AG04450 (cell line): ENCODE measurements around the gene PBX2. TPM values are rescaled to one million over a fixed set of nuclear protein-coding genes. Genes with fewer than 3 reads are reported as not detected.

Experiments
- CTCF ChIA-PET: fragments of 300-600, 350-600 bp; formaldehyde crosslinking; extraction: SDS; loops from one replicate; lab custom pipeline; 2022; ENCODE audit warnings: antibody characterized with exemption, inconsistent platforms; lab: Charles Lee
- POLR2A ChIA-PET: fragments of 350-600 bp; formaldehyde crosslinking; extraction: SDS; loops from one replicate; lab custom pipeline; 2021; ENCODE audit warnings: antibody characterized with exemption, inconsistent platforms; lab: Yijun Ruan, JAX
- DNase-seq: peaks from one replicate; pipeline ENCODE4 v3.0.0-alpha.2; 2011; ENCODE audit warnings: low read depth, low spot score
- H3K27ac ChIP-seq: one replicate; pipeline ENCODE4 v1.5.1; 2012; ENCODE audit warnings: low read depth, low read length, control low read depth
- H3K27me3 ChIP-seq: one replicate; pipeline ENCODE4 v1.6.0; 2012; ENCODE audit warnings: low read length; ENCODE audit not compliant: control insufficient read depth, insufficient read depth
- H3K4me3 ChIP-seq: 2 replicates; pipeline ENCODE4 v1.5.1; 2011; ENCODE audit warnings: mild to moderate bottlenecking, low read depth, low read length, control low read depth
- H3K9me3 ChIP-seq: 2 replicates; pipeline ENCODE4 v1.5.1; 2012; ENCODE audit warnings: low read length; ENCODE audit not compliant: control insufficient read depth, insufficient read depth
- polyA plus RNA-seq: library from polyadenylated mRNA; depleted of rRNA; stranded (reverse); fragments of >200 nt; gene quantifications from 2 replicates; pipeline ENCODE4 v1.2.3, GENCODE V29; 2011
- TF ChIP-seq, protein P1 (sequence below): IDR thresholded peaks from 2 replicates; pipeline ENCODE4 v1.5.1; 2011; ENCODE audit warnings: low read depth, low read length, control low read depth, inconsistent platforms

The PBX2 gene
- polyA plus RNA-seq, 1 experiment = 56.5 TPM

DNA sequence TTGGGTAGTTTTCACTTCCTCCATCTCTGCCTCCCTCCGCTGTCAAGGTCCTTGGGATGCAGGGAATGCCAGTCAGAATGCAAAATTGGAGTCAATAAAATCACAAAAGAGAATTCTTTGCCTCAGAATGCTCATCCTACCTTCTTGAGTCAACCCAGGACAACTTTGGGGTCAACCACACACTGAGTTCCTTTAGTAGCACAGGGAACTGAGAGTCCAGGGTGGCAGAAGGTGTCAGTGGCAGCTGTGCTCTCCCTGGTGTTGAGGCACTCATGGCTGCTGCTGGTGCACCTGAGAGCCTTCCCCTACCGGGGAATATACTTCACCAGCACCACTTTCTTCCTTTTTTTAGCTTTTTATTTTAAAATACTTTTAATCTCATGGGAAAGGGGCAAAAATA lies 34.7 kb upstream of the PBX2 start:
- TF ChIP-seq, protein P1, sequence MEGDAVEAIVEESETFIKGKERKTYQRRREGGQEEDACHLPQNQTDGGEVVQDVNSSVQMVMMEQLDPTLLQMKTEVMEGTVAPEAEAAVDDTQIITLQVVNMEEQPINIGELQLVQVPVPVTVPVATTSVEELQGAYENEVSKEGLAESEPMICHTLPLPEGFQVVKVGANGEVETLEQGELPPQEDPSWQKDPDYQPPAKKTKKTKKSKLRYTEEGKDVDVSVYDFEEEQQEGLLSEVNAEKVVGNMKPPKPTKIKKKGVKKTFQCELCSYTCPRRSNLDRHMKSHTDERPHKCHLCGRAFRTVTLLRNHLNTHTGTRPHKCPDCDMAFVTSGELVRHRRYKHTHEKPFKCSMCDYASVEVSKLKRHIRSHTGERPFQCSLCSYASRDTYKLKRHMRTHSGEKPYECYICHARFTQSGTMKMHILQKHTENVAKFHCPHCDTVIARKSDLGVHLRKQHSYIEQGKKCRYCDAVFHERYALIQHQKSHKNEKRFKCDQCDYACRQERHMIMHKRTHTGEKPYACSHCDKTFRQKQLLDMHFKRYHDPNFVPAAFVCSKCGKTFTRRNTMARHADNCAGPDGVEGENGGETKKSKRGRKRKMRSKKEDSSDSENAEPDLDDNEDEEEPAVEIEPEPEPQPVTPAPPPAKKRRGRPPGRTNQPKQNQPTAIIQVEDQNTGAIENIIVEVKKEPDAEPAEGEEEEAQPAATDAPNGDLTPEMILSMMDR = no peak
- peaks cover 30% of the 10 kb centered on the region for H3K27me3 ChIP-seq
- CTCF ChIA-PET = interaction anchor here (1.0 kb wide), 1 partner anchor 106 kb away, joined by 3 read pairs; no protein-coding TSS in a partner anchor
- no peak for DNase-seq
- POLR2A ChIA-PET = no interaction called here
- no peaks in the 10 kb centered on the region for H3K9me3 ChIP-seq
- H3K4me3 ChIP-seq = no peak overlapping the region
- H3K27ac ChIP-seq = no peak overlapping the region

DNA sequence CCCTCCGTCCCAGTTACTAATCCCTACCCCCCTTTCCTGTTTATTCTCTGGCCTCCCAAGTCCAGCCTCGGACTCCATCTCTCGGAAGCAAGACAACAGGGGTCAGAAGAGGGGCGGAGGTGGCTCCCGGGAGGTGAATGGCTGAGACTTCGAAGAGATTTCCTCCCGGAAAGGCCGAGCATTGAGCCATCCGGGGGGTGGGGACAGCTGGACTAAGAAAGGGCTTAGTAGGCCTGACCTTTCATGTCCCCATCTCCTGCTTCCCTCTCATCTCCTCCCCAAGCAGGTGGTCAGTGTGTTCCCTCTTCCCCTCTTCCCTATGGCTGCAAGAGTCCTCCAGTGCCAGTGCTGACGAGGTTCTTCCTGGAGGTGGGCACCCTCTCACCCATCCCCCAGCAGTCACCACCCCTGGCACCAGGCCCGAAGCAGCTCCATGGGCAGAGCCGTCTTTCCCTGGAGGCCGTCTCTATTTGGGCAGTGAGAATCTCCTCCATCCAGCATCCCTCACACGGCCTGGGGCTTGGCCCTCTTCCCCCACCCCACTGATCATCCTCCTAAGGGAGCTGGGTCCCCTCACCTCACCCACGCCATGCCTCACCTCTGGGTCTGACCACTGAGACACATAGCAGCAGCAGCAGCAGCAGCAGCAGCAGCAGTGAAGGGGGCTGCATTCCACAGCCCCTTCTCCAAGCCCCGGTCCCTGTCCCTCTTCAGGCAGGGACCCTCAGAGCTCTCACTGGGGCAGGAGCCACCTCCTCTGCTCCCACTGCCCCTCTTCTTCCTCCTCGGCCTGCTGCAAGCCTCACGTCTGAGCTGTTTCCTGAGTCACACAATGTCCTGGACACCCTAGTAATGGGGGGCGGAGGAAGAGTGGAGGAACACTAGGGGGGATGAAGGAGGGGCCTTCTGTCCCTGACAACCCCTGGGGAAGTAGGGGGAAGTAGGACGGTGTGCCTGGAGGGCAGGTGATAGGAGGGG lies 33.5 kb upstream of the PBX2 start, which contains the start of gene NOTCH4:
Gene NOTCH4, minus strand, starts transcription at position 810 of the 978 bp plus-strand sequence. Its CDS starts 139 bp downstream, at position 671.
- TF ChIP-seq, protein P1 = no peak
- ChIA-PET POLR2A (no interaction called here), CTCF (no interaction called here)
- Histone ChIP-seq H3K9me3 (no peaks in the 10 kb centered on the region), H3K4me3 (no peak within 1 kb of the TSS), H3K27ac (no peak within 1 kb of the TSS), H3K27me3 (peaks cover 39% of the 10 kb centered on the region)
- no peak for DNase-seq

DNA sequence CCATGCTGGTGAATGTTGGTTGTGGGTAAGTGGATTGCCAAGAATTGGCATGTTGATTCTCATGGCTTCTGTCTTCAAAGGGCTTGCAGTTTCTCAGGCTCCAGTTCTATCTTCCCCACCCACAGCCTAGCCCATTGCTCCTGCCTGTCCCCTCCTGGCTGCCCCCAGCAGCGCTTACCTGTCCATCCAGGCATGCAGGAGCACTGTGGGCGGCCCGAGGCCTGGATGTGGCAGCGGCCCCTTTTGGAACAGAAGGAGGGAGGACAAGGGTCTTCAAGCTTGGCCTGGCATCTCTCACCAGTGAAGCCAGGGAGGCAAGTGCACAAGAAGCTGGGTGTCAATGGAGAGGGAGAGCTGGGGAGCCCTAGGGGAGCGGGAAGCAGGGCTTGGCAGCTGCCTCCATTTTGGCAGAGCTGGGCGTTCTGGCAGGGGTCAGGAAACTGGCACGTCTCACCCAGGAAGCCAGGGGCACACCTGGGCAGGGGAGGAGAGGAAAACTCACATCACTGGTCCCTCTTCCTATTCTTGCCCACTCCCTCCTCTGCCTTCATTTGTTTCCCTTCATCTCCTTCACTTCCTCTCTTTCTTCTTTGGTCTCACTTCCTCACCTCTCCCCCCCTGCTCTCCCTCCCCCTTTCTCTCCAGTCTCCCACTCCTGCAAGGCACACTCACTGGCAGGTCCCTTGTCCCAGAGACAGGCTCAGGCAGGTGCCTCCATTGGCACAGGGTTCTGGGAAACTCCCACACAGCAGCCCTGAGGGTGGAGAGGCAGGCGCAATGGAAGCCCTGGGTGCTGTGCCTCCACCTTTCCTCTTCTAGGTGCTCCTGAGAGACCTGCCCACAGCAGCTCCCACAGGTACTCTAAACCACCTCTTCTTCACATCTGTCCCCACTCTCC lies 32.6 kb upstream of the PBX2 start:
- POLR2A ChIA-PET = no interaction called here
- CTCF ChIA-PET = no interaction called here
- TF ChIP-seq, protein P1 = no peak

DNA sequence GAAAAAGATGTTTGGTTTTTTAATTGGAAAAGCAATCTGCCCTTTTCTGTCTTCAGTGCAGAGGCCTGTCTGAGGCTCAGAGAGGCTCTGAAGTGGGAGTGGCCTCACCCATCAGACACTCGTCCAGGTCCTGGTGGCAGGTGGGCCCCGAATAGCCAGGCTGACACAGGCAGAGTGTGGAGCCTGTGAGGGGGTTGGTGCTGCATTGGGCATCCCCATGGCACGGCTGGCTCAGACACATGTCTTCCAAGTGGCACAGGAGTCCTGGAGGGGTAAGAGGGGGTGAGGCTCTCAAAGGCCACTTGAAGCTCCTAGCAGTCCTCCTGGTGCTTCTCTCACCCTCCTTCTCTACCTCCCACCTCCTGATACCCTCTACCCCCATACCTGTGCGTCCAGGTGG lies 30.0 kb upstream of the PBX2 start:
- Histone ChIP-seq H3K9me3 (no peaks in the 10 kb centered on the region), H3K27me3 (peaks cover 37% of the 10 kb centered on the region), H3K27ac (no peak overlapping the region), H3K4me3 (no peak overlapping the region)
- TF ChIP-seq, protein P1 = no peak
- no peak for DNase-seq
- CTCF ChIA-PET = no interaction called here
- POLR2A ChIA-PET = no interaction called here

More for the DNA sequence above, 32.6 kb upstream of the PBX2 start:
- no peak for DNase-seq
- H3K27ac ChIP-seq = no peak overlapping the region
- no peak overlapping the region for H3K4me3 ChIP-seq
- peaks cover 44% of the 10 kb centered on the region for H3K27me3 ChIP-seq
- H3K9me3 ChIP-seq = no peaks in the 10 kb centered on the region
